Large intestine (tissue), 3 donors: ENCODE measurements around the gene ST3GAL2. TPM values are rescaled to one million over a fixed set of nuclear protein-coding genes. Genes with fewer than 3 reads are reported as not detected.

Experiments
- DNase-seq, 2 donors: peaks; one replicate each; pipeline versions ENCODE4 v3.0.0 to v3.0.0-alpha.2; 2013
- H3K27ac ChIP-seq: one replicate; pipeline ENCODE4 v1.5.1; 2013; ENCODE audit warnings: low read length
- H3K27me3 ChIP-seq: 2 replicates; pipeline ENCODE4 v1.6.1; 2013; ENCODE audit warnings: low read length; ENCODE audit not compliant: control insufficient read depth, insufficient read depth
- H3K36me3 ChIP-seq: 2 replicates; pipeline ENCODE4 v1.6.1; 2013; ENCODE audit warnings: low read length; ENCODE audit not compliant: control insufficient read depth, insufficient read depth
- H3K4me1 ChIP-seq: one replicate; pipeline ENCODE4 v1.6.1; 2013; ENCODE audit warnings: low read length; ENCODE audit not compliant: control insufficient read depth, insufficient read depth
- H3K4me3 ChIP-seq: one replicate; pipeline ENCODE4 v1.5.1; 2013; ENCODE audit warnings: low read length
- H3K9me3 ChIP-seq: one replicate; pipeline ENCODE4 v1.6.1; 2013; ENCODE audit warnings: mild to moderate bottlenecking, low read depth, low read length, moderate library complexity; ENCODE audit not compliant: control insufficient read depth
- WGBS: methylation state at CpG from one replicate; pipeline ENCODE4 v1.1.5; 2013; ENCODE audit warnings: low lambda C conversion rate; ENCODE audit not compliant: insufficient coverage; 5-methylcytosine and 5-hydroxymethylcytosine counted together
- polyA plus RNA-seq: library from polyadenylated mRNA; unstranded; fragments of 120-200 nt; gene quantifications from one replicate; pipeline ENCODE4 v1.2.1, GENCODE V29; 2013

The ST3GAL2 gene
- polyA plus RNA-seq, 1 donor: 19.7 TPM

GRCh38 chr16:70437582-70438557 is 1.0 kb downstream of the ST3GAL2 start:
- Histone ChIP-seq H3K9me3 (no peaks in the 10 kb centered on the region), H3K4me1 (peaks cover 31% of the 10 kb centered on the region), H3K27me3 (no peaks in the 10 kb centered on the region), H3K36me3 (peaks cover 12% of the 10 kb centered on the region), H3K4me3 (peak overlapping the region; percentile 83), H3K27ac (peak overlapping the region; percentile 73)
- DNase-seq: peak in 1 of 2 donors; percentile 45
- WGBS: no CpG with 5 or more reads among the region's 22 CpGs

- H3K4me1 ChIP-seq: peaks cover 39% of the 10 kb centered on the region
- H3K4me3 ChIP-seq: peak overlapping the region; percentile 83
- peak in 1 of 2 donors; percentile 54 for DNase-seq
- no peaks in the 10 kb centered on the region for H3K27me3 ChIP-seq
- no CpG with 5 or more reads among the region's 5 CpGs for WGBS
- peaks cover 12% of the 10 kb centered on the region for H3K36me3 ChIP-seq
- H3K27ac ChIP-seq: peak overlapping the region; percentile 73
- H3K9me3 ChIP-seq: no peaks in the 10 kb centered on the region
Measured at GRCh38 chr16:70437017-70437581, 1.8 kb downstream of the ST3GAL2 start.

GRCh38 chr16:70434484-70435260 is 4.2 kb downstream of the ST3GAL2 start:
- Histone ChIP-seq H3K4me3 (no peak overlapping the region), H3K9me3 (no peaks in the 10 kb centered on the region), H3K4me1 (peaks cover 60% of the 10 kb centered on the region), H3K36me3 (peaks cover 12% of the 10 kb centered on the region), H3K27ac (no peak overlapping the region), H3K27me3 (no peaks in the 10 kb centered on the region)
- no peak for DNase-seq
- WGBS: no CpG with 5 or more reads among the region's 6 CpGs

DNA sequence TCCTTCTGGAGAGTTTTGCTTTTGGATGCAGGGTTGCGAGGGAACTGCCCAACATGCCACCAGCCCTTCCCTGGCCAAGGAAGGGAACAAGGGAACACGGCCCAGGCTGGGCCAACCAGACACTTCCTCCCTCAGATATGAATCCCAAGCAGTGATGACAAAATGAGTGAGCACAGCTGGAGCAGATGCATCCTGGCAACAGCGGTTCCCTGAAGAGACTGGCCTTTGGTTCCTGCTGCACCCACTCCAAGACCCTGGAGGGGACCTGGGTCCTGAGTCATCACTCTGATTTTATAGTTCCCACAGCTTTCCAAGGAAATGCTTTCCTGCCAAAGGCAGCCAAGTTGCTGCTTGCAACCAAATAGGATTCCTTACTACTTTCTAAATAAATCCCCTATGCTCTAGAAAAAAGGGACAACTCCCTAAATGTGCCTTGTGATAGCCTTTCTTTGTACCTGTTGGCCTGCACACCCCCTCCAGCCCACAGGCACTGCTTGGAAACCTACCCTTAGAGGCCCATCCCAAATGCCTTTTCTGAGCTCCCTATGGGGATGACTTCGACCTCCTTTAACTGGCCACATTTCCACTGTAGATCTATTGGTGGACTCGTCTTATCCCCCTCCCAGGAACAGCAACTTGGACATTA is 5.3 kb downstream of the ST3GAL2 start:
- no CpG with 5 or more reads among the region's 5 CpGs for WGBS
- Histone ChIP-seq H3K27ac (peak overlapping the region; percentile 67), H3K9me3 (no peaks in the 10 kb centered on the region), H3K4me3 (no peak overlapping the region), H3K4me1 (peaks cover 70% of the 10 kb centered on the region), H3K36me3 (peaks cover 12% of the 10 kb centered on the region), H3K27me3 (no peaks in the 10 kb centered on the region)
- DNase-seq: peak in 1 of 2 donors; percentile 60

DNA sequence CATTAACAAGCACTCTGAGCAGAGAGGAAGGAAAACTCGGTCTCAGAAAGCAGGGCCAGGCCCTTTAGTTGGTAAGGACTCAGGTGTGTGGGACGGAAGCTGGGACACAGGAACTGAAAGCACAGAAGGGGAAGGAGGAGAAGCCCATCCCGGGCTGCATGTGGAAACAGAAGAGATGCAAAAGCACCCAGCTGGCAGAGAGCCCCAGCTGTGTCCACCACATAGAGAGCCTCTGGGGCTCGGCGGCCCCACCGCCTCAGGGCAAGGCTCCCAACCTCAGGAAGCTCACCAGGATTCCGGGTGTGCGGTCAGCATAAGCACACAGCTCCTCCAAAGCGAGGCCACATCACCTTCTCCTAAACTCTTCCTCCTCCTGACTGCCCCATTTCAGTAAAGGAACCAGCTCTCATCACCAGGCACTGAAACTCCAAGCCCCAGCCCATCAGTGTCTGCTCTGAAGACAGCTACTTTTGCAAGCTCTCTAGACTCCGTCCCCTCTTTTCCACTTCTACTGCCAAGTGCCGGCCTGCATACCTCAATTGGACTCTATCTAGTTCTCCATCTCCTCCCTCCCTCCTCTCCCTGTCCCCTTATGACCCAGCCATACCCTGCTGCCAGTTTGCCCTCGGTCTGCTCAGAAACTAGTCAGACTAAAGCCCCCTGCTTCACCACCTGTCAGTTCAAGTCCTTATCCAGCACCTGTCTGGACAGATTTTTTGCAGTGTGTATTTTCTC is 6.0 kb downstream of the ST3GAL2 start:
- Histone ChIP-seq H3K9me3 (no peaks in the 10 kb centered on the region), H3K4me1 (peaks cover 75% of the 10 kb centered on the region), H3K36me3 (peaks cover 12% of the 10 kb centered on the region), H3K4me3 (no peak overlapping the region), H3K27ac (peak overlapping the region; percentile 67), H3K27me3 (no peaks in the 10 kb centered on the region)
- WGBS: 29% methylated on average over 4 of the region's 12 CpGs
- no peak for DNase-seq

DNA sequence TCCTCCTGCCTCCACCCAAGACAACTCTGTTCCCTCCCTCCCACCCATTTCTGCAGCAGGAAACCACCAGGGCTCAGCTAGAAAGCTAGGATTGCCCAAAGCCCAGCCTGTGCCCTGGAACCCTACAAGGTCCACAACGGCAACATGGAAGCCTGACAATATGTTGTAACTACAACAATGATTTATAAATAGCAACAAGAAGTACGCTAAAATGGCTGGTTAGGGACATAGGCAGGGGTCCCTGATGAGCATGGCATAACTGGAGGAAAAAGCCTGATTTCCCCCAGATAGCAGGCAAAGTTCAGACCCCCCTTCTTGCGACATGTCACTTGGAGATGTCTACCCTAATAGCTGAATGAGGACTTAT is 6.6 kb downstream of the ST3GAL2 start:
- Histone ChIP-seq H3K36me3 (peaks cover 12% of the 10 kb centered on the region), H3K4me1 (peaks cover 75% of the 10 kb centered on the region), H3K27me3 (no peaks in the 10 kb centered on the region), H3K4me3 (no peak overlapping the region), H3K9me3 (no peaks in the 10 kb centered on the region), H3K27ac (peak overlapping the region; percentile 67)
- WGBS: 14% methylated on average over 1 of the region's 3 CpGs
- peak in 1 of 2 donors; percentile 51 for DNase-seq

- H3K4me3 ChIP-seq: no peak overlapping the region
- H3K4me1 ChIP-seq: peaks cover 75% of the 10 kb centered on the region
- WGBS: no CpG with 5 or more reads among the region's 11 CpGs
- H3K9me3 ChIP-seq: no peaks in the 10 kb centered on the region
- H3K27ac ChIP-seq: peak overlapping the region; percentile 97
- peak in 1 of 2 donors; percentile 62 for DNase-seq
- H3K27me3 ChIP-seq: no peaks in the 10 kb centered on the region
- H3K36me3 ChIP-seq: peaks cover 12% of the 10 kb centered on the region
Measured at GRCh38 chr16:70430667-70431536, 8.0 kb downstream of the ST3GAL2 start.

GRCh38 chr16:70429888-70430666 is 8.8 kb downstream of the ST3GAL2 start:
- H3K4me1 ChIP-seq: peaks cover 78% of the 10 kb centered on the region

More at GRCh38 chr16:70429888-70430666, 8.8 kb downstream of the ST3GAL2 start:
- DNase-seq: no peak
- Histone ChIP-seq H3K27me3 (no peaks in the 10 kb centered on the region), H3K4me3 (no peak overlapping the region), H3K9me3 (no peaks in the 10 kb centered on the region), H3K36me3 (peaks cover 16% of the 10 kb centered on the region), H3K27ac (peak overlapping the region; percentile 97)
- WGBS: no CpG with 5 or more reads among the region's 5 CpGs
